HL-60 (cell line): ENCODE measurements around the gene PANX2.

Experiments
- DNase-seq, 2 experiments: peaks; one replicate each; pipeline ENCODE4 v3.0.0-alpha.2; 2010 to 2020; ENCODE audit warnings: low read depth in 1 of 2, low spot score in 1 of 2
- H3K27ac ChIP-seq: fragments of 250-450 bp; sonication (Bioruptor Pico); replicated peaks from 2 replicates; pipeline ENCODE4 v1.5.1; 2020; ENCODE audit warnings: mild to moderate bottlenecking, moderate library complexity
- H3K27me3 ChIP-seq: fragments of 250-450 bp; sonication (Bioruptor Pico); 2 replicates; pipeline ENCODE4 v1.5.1; 2021; ENCODE audit warnings: mild to moderate bottlenecking, moderate library complexity; ENCODE audit not compliant: insufficient read depth, poor library complexity, severe bottlenecking
- H3K4me3 ChIP-seq: replicated peaks from 2 replicates; pipeline ENCODE4 v1.5.1; 2011; ENCODE audit warnings: mild to moderate bottlenecking, control low read depth, low read length; ENCODE audit not compliant: insufficient read depth
- CTCF ChIP-seq: IDR thresholded peaks from one replicate; pipeline ENCODE4 v1.5.1; 2011; ENCODE audit warnings: low read length, control low read depth, inconsistent platforms; ENCODE audit not compliant: insufficient read depth
- GABPA ChIP-seq: IDR thresholded peaks from 2 replicates; pipeline ENCODE4 v1.6.1; 2012; ENCODE audit warnings: low read depth
- POLR2AphosphoS5 ChIP-seq: IDR thresholded peaks from 2 replicates; pipeline ENCODE4 v1.6.1; 2012; ENCODE audit warnings: low read depth
- REST ChIP-seq: IDR thresholded peaks from 2 replicates; pipeline ENCODE4 v1.6.1; 2012; ENCODE audit warnings: low read depth; ENCODE audit not compliant: insufficient replicate concordance
- SPI1 ChIP-seq: IDR thresholded peaks from 2 replicates; pipeline ENCODE4 v1.6.1; 2012; ENCODE audit warnings: low read depth, mild to moderate bottlenecking, borderline replicate concordance

PANX2 gene

DNA sequence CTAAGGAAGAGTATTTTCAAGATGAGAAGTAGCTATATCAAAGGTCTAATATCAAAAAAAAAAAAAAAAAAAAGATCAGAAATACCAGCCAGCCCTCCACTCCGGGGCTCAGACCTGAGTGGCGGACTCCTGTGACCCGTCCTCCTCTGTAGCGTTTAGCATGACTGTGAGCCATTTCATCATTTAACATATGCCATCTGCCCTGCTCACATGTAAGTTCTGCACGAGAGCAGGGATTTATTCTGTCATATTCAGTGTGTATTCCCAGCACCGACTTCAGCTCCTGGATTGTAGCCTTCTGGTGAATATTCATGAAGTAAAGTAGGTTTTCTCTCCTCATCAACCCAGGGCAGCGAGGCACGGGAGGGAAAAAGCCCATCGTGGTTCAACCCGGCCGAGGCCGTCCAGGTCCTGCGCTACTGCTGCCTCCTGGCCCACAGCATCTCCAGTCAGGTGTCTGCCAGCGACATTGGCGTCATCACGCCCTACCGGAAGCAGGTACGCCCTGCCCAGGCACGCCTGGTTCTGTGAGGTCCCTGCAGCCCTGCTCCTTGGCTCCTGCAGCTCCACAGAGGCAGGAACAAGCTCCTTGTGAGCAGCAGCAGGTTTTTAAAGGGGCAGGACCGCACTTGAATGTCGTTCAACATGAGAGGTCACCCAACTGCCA, 12.7 kb upstream of the PANX2 start:
- Histone ChIP-seq H3K27ac (no peak overlapping the region), H3K27me3 (no peaks in the 10 kb centered on the region), H3K4me3 (no peak overlapping the region)
- TF ChIP-seq GABPA, result no peak
- no peak for TF ChIP-seq POLR2AphosphoS5
- TF ChIP-seq REST, result no peak
- no peak for TF ChIP-seq CTCF
- no peak for TF ChIP-seq SPI1
- no peak for DNase-seq

DNA sequence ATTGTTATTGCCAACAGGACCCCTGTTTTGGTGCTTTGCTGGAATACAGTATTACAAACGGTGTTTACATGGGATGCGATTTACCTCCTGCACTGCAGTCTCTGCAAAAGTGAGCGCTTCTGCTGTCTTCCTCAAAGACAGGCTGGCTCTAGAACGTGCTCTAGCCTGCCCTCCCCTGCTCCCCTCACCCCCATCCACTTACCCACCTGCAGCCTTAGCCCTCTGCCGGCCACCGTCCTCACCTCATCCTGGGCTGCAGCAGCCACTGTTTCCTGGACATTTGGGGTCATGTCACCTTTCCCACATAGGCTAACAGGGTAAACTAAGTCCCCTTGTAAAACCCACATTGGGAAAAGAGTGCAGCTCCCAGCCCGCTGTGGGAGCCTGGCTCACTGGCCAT, 9.6 kb upstream of the PANX2 start:
- no peak overlapping the region for H3K27ac ChIP-seq
- H3K4me3 ChIP-seq, result no peak overlapping the region
- no peaks in the 10 kb centered on the region for H3K27me3 ChIP-seq
- TF ChIP-seq CTCF (no peak), REST (no peak), GABPA (no peak), SPI1 (no peak), POLR2AphosphoS5 (no peak)
- DNase-seq, result no peak

DNA sequence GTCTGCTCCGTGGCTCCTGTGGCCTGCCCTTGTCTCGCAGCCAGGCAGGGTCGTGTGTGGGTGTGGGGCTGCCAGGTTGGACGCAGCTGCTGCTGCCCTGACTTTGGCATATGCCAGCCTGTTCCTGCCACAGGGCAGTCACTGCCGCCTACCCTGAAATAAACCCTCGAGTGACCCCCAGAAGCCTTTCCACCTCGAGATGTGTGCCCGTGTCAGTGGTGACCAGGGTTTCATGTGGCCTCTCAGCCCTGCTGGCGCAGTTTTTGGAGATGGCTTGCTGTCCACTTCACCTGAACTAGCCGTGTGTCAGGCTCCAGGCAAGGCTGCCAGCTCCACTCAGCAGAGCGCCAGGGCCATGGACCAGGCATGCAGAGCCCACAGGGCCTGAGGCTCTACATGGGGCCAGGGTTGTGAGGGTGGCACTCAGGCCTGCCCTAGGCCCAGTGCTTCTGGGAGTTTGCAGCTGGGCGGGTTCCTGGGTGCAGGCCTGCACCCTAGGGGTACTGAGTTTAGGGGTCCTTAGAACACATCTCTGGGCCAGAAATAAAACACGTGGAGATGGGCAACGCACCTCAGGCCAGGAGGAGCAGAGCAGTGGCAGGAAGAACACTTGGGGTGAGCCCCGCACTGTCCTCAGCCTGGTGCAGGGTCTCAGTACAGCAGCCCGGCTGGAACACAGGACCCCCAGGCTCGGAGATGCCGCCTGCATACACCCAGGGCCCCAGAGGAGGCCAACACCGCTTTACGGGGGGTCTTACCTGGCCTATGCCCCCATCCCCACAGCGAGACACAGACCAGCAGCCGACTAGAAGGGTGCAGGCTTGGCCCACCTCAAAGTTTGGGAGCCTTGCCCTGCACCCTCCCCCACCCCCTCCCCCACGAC, 8.8 kb upstream of the PANX2 start:
- no peaks in the 10 kb centered on the region for H3K27me3 ChIP-seq
- TF ChIP-seq GABPA (no peak), POLR2AphosphoS5 (no peak)
- no peak for DNase-seq
- no peak overlapping the region for H3K27ac ChIP-seq
- no peak overlapping the region for H3K4me3 ChIP-seq

GRCh38 chr22:50162391-50162956, 8.1 kb upstream of the PANX2 start:
- H3K27me3 ChIP-seq, result no peaks in the 10 kb centered on the region
- no peak overlapping the region for H3K4me3 ChIP-seq
- TF ChIP-seq CTCF (no peak), REST (no peak), SPI1 (no peak), POLR2AphosphoS5 (no peak), GABPA (no peak)
- no peak overlapping the region for H3K27ac ChIP-seq
- no peak for DNase-seq
